Measurements from ENCODE around the gene SORBS1.

DNA sequence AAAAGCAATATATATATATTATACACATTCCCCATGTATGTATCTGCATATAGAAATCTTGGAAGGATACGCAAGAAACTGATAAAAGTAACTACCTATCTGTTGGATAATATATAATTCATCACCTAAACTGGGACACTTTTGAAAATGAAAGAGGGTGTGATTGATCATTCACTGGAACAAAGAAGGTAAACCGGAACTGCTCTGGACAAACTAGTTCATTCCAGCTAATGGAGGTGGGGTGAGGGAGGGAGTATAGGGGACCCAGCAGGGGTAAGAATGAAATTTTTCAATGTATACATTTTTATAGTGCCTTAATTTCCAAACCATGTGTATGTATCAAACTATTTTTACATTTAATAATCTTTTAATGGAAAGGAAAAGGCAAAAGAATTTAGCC, 25.6 kb downstream of the SORBS1 start:
- TF ChIP-seq, protein P1, sequence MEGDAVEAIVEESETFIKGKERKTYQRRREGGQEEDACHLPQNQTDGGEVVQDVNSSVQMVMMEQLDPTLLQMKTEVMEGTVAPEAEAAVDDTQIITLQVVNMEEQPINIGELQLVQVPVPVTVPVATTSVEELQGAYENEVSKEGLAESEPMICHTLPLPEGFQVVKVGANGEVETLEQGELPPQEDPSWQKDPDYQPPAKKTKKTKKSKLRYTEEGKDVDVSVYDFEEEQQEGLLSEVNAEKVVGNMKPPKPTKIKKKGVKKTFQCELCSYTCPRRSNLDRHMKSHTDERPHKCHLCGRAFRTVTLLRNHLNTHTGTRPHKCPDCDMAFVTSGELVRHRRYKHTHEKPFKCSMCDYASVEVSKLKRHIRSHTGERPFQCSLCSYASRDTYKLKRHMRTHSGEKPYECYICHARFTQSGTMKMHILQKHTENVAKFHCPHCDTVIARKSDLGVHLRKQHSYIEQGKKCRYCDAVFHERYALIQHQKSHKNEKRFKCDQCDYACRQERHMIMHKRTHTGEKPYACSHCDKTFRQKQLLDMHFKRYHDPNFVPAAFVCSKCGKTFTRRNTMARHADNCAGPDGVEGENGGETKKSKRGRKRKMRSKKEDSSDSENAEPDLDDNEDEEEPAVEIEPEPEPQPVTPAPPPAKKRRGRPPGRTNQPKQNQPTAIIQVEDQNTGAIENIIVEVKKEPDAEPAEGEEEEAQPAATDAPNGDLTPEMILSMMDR (IDR thresholded peaks at IDR 0.05; ENCODE audit: poor library complexity) = no peak
- TF ChIP-seq EZH2 (IDR thresholded peaks at IDR 0.05; ENCODE audit: borderline replicate concordance) (no peak), EZH2phosphoT487 (IDR thresholded peaks at IDR 0.05; ENCODE audit: low read depth, severe bottlenecking, unreplicated experiment) (no peak)

Data from hepatocyte (in vitro differentiated cells).